K562 (cell line): ENCODE data around the gene PLCL2. TPM values are rescaled to one million over a fixed set of nuclear protein-coding genes. Genes with fewer than 3 reads are reported as not detected.

Experiments used
- ATAC-seq: fragments of 200-7000 bp; cut with Tn5 transposase; 3 replicates; pipeline ENCODE4 v1.9.1; 2020; ENCODE audit warnings: moderate library complexity
- BruUV-seq: library from RNA; stranded (reverse); fragments of 400-500 nt; replicated peaks from 2 replicates; lab custom pipeline; 2021; lab: Mats Ljungman, UMichigan
- CTCF ChIA-PET: fragments of 300-600 bp; formaldehyde crosslinking; extraction: SDS; loops from one replicate; lab custom pipeline; 2021; ENCODE audit warnings: low intra/inter-chr PET ratio; lab: Yijun Ruan, JAX
- POLR2A ChIA-PET: fragments of 300-600, 350-650 bp; sonication (Branson Sonifier 250); formaldehyde crosslinking; extraction: SDS; loops from one replicate; lab custom pipeline; 2021; ENCODE audit warnings: antibody characterized with exemption, inconsistent platforms; lab: Yijun Ruan, JAX
- DNase-seq, 4 experiments: peaks; one replicate each; pipeline versions ENCODE4 v3.0.0 to v3.0.0-alpha.2; 2011 to 2018; ENCODE audit warnings: low spot score in 3 of 4, mixed read lengths in 3 of 4; ENCODE audit errors: extremely low read depth in 1 of 4
- FAIRE-seq: peaks from 2 replicates; lab custom pipeline; 2011; peaks lifted over from hg19 to GRCh38; lab: Jason Lieb, UNC
- H2AFZ ChIP-seq: 2 replicates; pipeline ENCODE4 v1.6.0; 2011; ENCODE audit warnings: low read depth, low read length, control low read depth, inconsistent platforms
- H3K27ac ChIP-seq: fragments of 200-600 bp; 3 replicates; pipeline ENCODE4 v1.8.0; 2011; ENCODE audit warnings: low read depth, mild to moderate bottlenecking, control low read depth, inconsistent platforms, low read length, moderate library complexity, mixed read lengths; ENCODE audit errors: extremely low read depth
- H3K27me3 ChIP-seq, 2 experiments: fragments of 300-600 bp in 1 of 2; 2 replicates in 1 of 2; 3 replicates in 1 of 2; pipeline versions ENCODE4 v1.6.0 to v1.8.0; 2011; ENCODE audit warnings: inconsistent platforms in 2 of 2, low read length in 2 of 2, mild to moderate bottlenecking in 1 of 2, mixed read lengths in 1 of 2, moderate library complexity in 1 of 2; ENCODE audit not compliant: control insufficient read depth in 2 of 2, insufficient read depth in 2 of 2
- H3K36me3 ChIP-seq: fragments of 300-600 bp; 3 replicates; pipeline ENCODE4 v1.8.0; 2011; ENCODE audit warnings: mild to moderate bottlenecking, low read length, inconsistent platforms; ENCODE audit not compliant: control insufficient read depth, insufficient read depth
- H3K4me1 ChIP-seq, 2 experiments: fragments of 200-600 bp in 1 of 2; replicated peaks in 1 of 2; 2 replicates in 1 of 2; 3 replicates in 1 of 2; pipeline versions ENCODE4 v1.5.1 to v1.8.0; 2011; ENCODE audit warnings: inconsistent platforms in 2 of 2, low read length in 2 of 2, mild to moderate bottlenecking in 1 of 2, mixed read lengths in 1 of 2, moderate library complexity in 1 of 2; ENCODE audit not compliant: control insufficient read depth in 2 of 2, insufficient read depth in 2 of 2
- H3K4me2 ChIP-seq: 2 replicates; pipeline ENCODE4 v1.6.1; 2011; ENCODE audit warnings: low read length, control low read depth, inconsistent platforms, mixed read lengths; ENCODE audit not compliant: insufficient read depth
- H3K4me3 ChIP-seq: fragments of 200-600 bp; sonication (generic), shearing (Covaris generic); 2 replicates; pipeline ENCODE4 v1.5.1; 2016; ENCODE audit warnings: control low read depth, inconsistent platforms
- H3K79me2 ChIP-seq: fragments of 200-600 bp; 3 replicates; pipeline ENCODE4 v1.8.0; 2011; ENCODE audit warnings: low read length, inconsistent platforms; ENCODE audit not compliant: control insufficient read depth, insufficient read depth
- H3K9ac ChIP-seq, 2 experiments: 2 replicates each; pipeline versions ENCODE4 v1.6.0 to v1.6.1; 2011; ENCODE audit warnings: low read depth in 2 of 2, low read length in 2 of 2, control low read depth in 1 of 2, inconsistent platforms in 1 of 2, mild to moderate bottlenecking in 1 of 2, mixed read lengths in 1 of 2; ENCODE audit not compliant: insufficient read depth in 1 of 2
- H3K9me1 ChIP-seq: one replicate; pipeline ENCODE4 v1.6.0; 2011; ENCODE audit warnings: inconsistent platforms, mild to moderate bottlenecking, low read length, moderate library complexity; ENCODE audit not compliant: control insufficient read depth, insufficient read depth
- H3K9me3 ChIP-seq: replicated peaks from 2 replicates; pipeline ENCODE4 v1.5.1; 2011; ENCODE audit warnings: low read depth, low read length, inconsistent platforms; ENCODE audit not compliant: control insufficient read depth, insufficient read depth
- H4K20me1 ChIP-seq: replicated peaks from 2 replicates; pipeline ENCODE4 v1.6.1; 2011; ENCODE audit warnings: low read length, inconsistent platforms, mixed read lengths; ENCODE audit not compliant: control insufficient read depth, insufficient read depth
- CBX8 ChIP-seq: fragments of 200-600 bp; sonication (generic); IDR thresholded peaks from 2 replicates; pipeline ENCODE4 v1.6.1; 2012; ENCODE audit warnings: borderline replicate concordance, mixed run types, low read depth, mild to moderate bottlenecking, moderate library complexity, mixed read lengths, low read length, control low read depth, inconsistent platforms; ENCODE audit not compliant: poor library complexity, severe bottlenecking; ENCODE audit errors: extremely low read depth
- CEBPZ ChIP-seq: fragments of 150-350 bp; IDR thresholded peaks from 2 replicates; pipeline ENCODE4 v1.6.1; 2014; ENCODE audit warnings: low read depth, mild to moderate bottlenecking, low read length, borderline replicate concordance
- FUS ChIP-seq: fragments of 200-400 bp; formaldehyde crosslinking; optimal IDR thresholded peaks from 2 replicates; pipeline ENCODE3; 2017; ENCODE audit warnings: low read depth, low read length
- HNRNPL ChIP-seq: fragments of 200-400 bp; formaldehyde crosslinking; IDR thresholded peaks from 2 replicates; pipeline ENCODE4 v1.6.1; 2017; ENCODE audit warnings: low read depth, mild to moderate bottlenecking, low read length
- KHSRP ChIP-seq: fragments of 450-650 bp; IDR thresholded peaks from 2 replicates; pipeline ENCODE4 v1.6.1; 2017
- MAFF ChIP-seq: IDR thresholded peaks from 2 replicates; pipeline ENCODE4 v1.6.1; 2012; ENCODE audit warnings: low read length, improper control_type of control experiment
- MLX ChIP-seq, 2 experiments: fragments of 450-650 bp in 1 of 2; sonication (generic) in 1 of 2; formaldehyde crosslinking; conservative IDR thresholded peaks; 2 replicates each; pipeline versions ENCODE4 v1.4.0 to v1.8.1; 2020 to 2022; ENCODE audit warnings: mild to moderate bottlenecking in 1 of 2, missing genetic modification reagents in 1 of 2
- NCOA4 ChIP-seq: fragments of 450-650 bp; IDR thresholded peaks from 2 replicates; pipeline ENCODE4 v1.6.1; 2018; ENCODE audit warnings: mild to moderate bottlenecking; ENCODE audit not compliant: partially characterized antibody
- PHB2 ChIP-seq: fragments of 450-650 bp; IDR thresholded peaks from 2 replicates; pipeline ENCODE4 v1.6.1; 2017; ENCODE audit warnings: low read depth
- POLR2A ChIP-seq: fragments of 450-650 bp; conservative IDR thresholded peaks from 2 replicates; pipeline ENCODE4 v1.6.1; 2016
- RBM34 ChIP-seq: fragments of 200-400 bp; formaldehyde crosslinking; IDR thresholded peaks from 2 replicates; pipeline ENCODE4 v1.6.1; 2018; ENCODE audit warnings: low read length, borderline replicate concordance; ENCODE audit not compliant: insufficient read depth
- SRF ChIP-seq, 2 experiments: fragments of 250-450, 450-650 bp in 1 of 2; sonication (Bioruptor Pico) in 1 of 2; sonication (generic) in 1 of 2; formaldehyde crosslinking; IDR thresholded peaks; 2 replicates each; pipeline versions ENCODE4 v1.5.0 to v1.5.1; 2020 to 2022; ENCODE audit warnings: mild to moderate bottlenecking in 1 of 2, missing genetic modification reagents in 1 of 2
- TARDBP ChIP-seq: fragments of 450-650 bp; IDR thresholded peaks from 2 replicates; pipeline ENCODE4 v1.6.1; 2016
- in situ Hi-C: fragments of 300-500 bp; cut with MboI; formaldehyde crosslinking; loops from 4 replicates; pipeline ENCODE4 v1.15.0; 2018; ENCODE audit warnings: inconsistent platforms, mixed read lengths
- intact Hi-C: fragments of 100-400 bp; cut with micrococcal nuclease; formaldehyde crosslinking; loops from 2 replicates; pipeline ENCODE4 v1.14.2; 2022
- polyA plus RNA-seq, 8 experiments: library from polyadenylated mRNA; depleted of rRNA in 4 of 8; stranded (reverse) in 5 of 8; unstranded in 3 of 8; fragments of >200 nt; fragmentation: Nextera tagmentation in 2 of 8; fragmentation: Illumina TruSeq in 1 of 8; extraction: Ambion mirVana in 2 of 8; extraction: Trizol in 1 of 8; gene quantifications; 2 replicates each; pipeline versions ENCODE4 v1.2.1 to v1.2.3, GENCODE V29; 2011 to 2014; ENCODE audit warnings: inconsistent platforms in 1 of 8, missing spikeins in 1 of 8
- total RNA-seq, 7 experiments: library from RNA; depleted of rRNA in 6 of 7; stranded (reverse); fragments of >200 nt in 6 of 7; fragmentation: Illumina TruSeq in 2 of 7; extraction: Trizol in 2 of 7; gene quantifications; 2 replicates each; pipeline versions ENCODE4 v1.2.1 to v1.2.3, GENCODE V29; 2011 to 2021; ENCODE audit warnings: low replicate concordance in 1 of 7

Gene PLCL2
- total and polyA plus RNA-seq, 9 of the 15 experiments (the other 6 are each of a cell fraction or from before 2014, with no cell fraction given) = 0.03 to 0.18 (median 0.11) TPM; not detected in 2

GRCh38 chr3:17054301-17054981 lies 169.7 kb downstream of the PLCL2 start (continued):
- no peak for TF ChIP-seq CEBPZ
- no peak for TF ChIP-seq SRF (CRISPR knock-in tag; IDR thresholded peaks at IDR 0.05)
- TF ChIP-seq RBM34 = no peak
- no peak for TF ChIP-seq FUS
- no peak for TF ChIP-seq MAFF
- TF ChIP-seq TARDBP = no peak
- no peak for TF ChIP-seq HNRNPL
- TF ChIP-seq, all 486 proteins: peak for 0

GRCh38 chr3:17054982-17055343 lies 170.2 kb downstream of the PLCL2 start:
- H3K27ac ChIP-seq = no peak overlapping the region
- ChIA-PET CTCF (no interaction called here), POLR2A (no interaction called here)
- ATAC-seq = no peak
- no peaks in the 10 kb centered on the region for H3K79me2 ChIP-seq
- no TSS peak for BruUV-seq
- no peak overlapping the region for H3K9ac ChIP-seq
- no peak overlapping the region for H3K4me3 ChIP-seq
- intact Hi-C loops = no loop called here
- no peaks in the 10 kb centered on the region for H3K9me1 ChIP-seq
- TF ChIP-seq POLR2A = no peak
- no peak for TF ChIP-seq MLX (CRISPR knock-in tag; conservative IDR thresholded peaks at IDR 0.05)
- TF ChIP-seq CBX8 = no peak
- no peak for TF ChIP-seq PHB2
- TF ChIP-seq NCOA4 = no peak
- TF ChIP-seq KHSRP = no peak
- H3K4me1 ChIP-seq = no peaks in the 10 kb centered on the region
- H2AFZ ChIP-seq = no peak overlapping the region
- in situ Hi-C loops = no loop called here
- DNase-seq = no peak
- H4K20me1 ChIP-seq = no peaks in the 10 kb centered on the region
- H3K4me2 ChIP-seq = no peak overlapping the region
- no peaks in the 10 kb centered on the region for H3K27me3 ChIP-seq
- H3K9me3 ChIP-seq = no peaks in the 10 kb centered on the region
- FAIRE-seq = no peak
- no peaks in the 10 kb centered on the region for H3K36me3 ChIP-seq
